ENCODE data around the gene CACNA1D.

The CACNA1D gene

DNA sequence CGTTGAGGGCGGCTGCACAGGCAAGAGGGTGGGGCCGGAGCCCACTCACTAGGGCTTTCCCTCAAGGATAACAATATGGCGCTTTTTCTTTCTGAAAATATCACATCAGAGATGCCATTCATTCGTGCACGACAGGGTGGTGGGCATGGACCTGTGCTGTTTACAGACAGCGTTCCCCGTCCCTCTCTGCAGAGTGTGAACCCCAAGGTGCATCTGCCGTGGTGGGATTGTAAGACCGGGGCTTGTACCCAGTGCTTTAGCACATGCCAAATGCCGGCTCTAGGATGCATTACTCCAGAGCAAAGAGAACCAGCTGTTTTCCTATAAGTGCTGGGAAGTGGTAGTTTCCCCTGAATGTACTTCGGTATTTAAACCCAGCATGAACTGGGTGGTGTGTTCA is 314.9 kb downstream of the CACNA1D start:
- H3K4me2 ChIP-seq (ENCODE audit: low read depth, low read length, poor library complexity, severe bottlenecking), result no peak overlapping the region

DNA sequence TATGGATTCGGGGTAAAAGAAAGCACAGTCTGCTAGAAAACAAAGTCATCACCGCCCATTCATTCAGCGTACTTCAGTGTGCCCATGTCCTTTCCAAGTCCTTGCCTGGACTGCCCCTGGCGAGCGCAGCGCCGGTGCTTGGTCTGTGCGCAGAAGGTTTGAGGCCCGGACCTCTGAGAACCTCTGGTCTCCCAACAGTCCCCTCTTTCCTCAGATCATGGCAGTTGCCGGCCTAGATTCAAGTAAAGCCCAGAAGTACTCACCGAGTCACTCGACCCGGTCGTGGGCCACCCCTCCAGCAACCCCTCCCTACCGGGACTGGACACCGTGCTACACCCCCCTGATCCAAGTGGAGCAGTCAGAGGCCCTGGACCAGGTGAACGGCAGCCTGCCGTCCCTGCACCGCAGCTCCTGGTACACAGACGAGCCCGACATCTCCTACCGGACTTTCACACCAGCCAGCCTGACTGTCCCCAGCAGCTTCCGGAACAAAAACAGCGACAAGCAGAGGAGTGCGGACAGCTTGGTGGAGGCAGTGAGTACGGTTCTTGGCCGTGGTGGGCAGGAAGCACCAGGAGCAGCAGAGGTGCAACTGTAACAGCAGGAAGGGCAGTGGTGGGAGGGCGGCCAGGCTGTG is 315.5 kb downstream of the CACNA1D start:
- TF ChIP-seq EZH2phosphoT487 (conservative IDR thresholded peaks at IDR 0.05; ENCODE audit: low read length), result no peak
- TF ChIP-seq, protein P1, sequence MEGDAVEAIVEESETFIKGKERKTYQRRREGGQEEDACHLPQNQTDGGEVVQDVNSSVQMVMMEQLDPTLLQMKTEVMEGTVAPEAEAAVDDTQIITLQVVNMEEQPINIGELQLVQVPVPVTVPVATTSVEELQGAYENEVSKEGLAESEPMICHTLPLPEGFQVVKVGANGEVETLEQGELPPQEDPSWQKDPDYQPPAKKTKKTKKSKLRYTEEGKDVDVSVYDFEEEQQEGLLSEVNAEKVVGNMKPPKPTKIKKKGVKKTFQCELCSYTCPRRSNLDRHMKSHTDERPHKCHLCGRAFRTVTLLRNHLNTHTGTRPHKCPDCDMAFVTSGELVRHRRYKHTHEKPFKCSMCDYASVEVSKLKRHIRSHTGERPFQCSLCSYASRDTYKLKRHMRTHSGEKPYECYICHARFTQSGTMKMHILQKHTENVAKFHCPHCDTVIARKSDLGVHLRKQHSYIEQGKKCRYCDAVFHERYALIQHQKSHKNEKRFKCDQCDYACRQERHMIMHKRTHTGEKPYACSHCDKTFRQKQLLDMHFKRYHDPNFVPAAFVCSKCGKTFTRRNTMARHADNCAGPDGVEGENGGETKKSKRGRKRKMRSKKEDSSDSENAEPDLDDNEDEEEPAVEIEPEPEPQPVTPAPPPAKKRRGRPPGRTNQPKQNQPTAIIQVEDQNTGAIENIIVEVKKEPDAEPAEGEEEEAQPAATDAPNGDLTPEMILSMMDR (IDR thresholded peaks at IDR 0.05; ENCODE audit: insufficient read depth, low read length, poor library complexity, severe bottlenecking), result no peak
- no peak overlapping the region for H3K27ac ChIP-seq (ENCODE audit: low read depth, low read length)

More for the DNA sequence above, 314.9 kb downstream of the CACNA1D start:
- Histone ChIP-seq H3K79me2 (ENCODE audit: insufficient read depth, low read length) (no peaks in the 10 kb centered on the region), H3K9me3 (ENCODE audit: insufficient read depth, low read length) (no peaks in the 10 kb centered on the region), H3F3A (ENCODE audit: insufficient read depth) (0 out of 2 replicates have a peak, but pooled peaks cover 7% of the 10 kb centered on the region), H3K9me2 (replicated peaks; ENCODE audit: insufficient read depth, low read length) (no peaks in the 10 kb centered on the region), H3K9ac (ENCODE audit: low read length) (no peak overlapping the region), H2AFZ (ENCODE audit: low read depth, low read length, severe bottlenecking) (no peak overlapping the region), H3K36me3 (ENCODE audit: low read length) (no peaks in the 10 kb centered on the region), H3K27ac (ENCODE audit: low read depth, low read length) (no peak overlapping the region), H3K4me3 (ENCODE audit: insufficient read depth, low read length, poor library complexity, severe bottlenecking) (no peak overlapping the region), H3K27me3 (ENCODE audit: low read length) (no peaks in the 10 kb centered on the region), H4K20me1 (ENCODE audit: low read depth, low read length) (no peaks in the 10 kb centered on the region)
- TF ChIP-seq EZH2phosphoT487 (conservative IDR thresholded peaks at IDR 0.05; ENCODE audit: low read length), result no peak
- TF ChIP-seq, protein P1 (IDR thresholded peaks at IDR 0.05; ENCODE audit: insufficient read depth, low read length, poor library complexity, severe bottlenecking), result no peak

DNA sequence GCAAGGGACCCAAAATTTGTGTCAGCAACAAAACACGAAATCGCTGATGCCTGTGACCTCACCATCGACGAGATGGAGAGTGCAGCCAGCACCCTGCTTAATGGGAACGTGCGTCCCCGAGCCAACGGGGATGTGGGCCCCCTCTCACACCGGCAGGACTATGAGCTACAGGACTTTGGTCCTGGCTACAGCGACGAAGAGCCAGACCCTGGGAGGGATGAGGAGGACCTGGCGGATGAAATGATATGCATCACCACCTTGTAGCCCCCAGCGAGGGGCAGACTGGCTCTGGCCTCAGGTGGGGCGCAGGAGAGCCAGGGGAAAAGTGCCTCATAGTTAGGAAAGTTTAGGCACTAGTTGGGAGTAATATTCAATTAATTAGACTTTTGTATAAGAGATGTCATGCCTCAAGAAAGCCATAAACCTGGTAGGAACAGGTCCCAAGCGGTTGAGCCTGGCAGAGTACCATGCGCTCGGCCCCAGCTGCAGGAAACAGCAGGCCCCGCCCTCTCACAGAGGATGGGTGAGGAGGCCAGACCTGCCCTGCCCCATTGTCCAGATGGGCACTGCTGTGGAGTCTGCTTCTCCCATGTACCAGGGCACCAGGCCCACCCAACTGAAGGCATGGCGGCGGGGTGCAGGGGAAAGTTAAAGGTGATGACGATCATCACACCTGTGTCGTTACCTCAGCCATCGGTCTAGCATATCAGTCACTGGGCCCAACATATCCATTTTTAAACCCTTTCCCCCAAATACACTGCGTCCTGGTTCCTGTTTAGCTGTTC is 316.9 kb downstream of the CACNA1D start:
- Histone ChIP-seq H3F3A (ENCODE audit: insufficient read depth) (0 out of 2 replicates have a peak, but pooled peaks cover 7% of the 10 kb centered on the region), H2AFZ (ENCODE audit: low read depth, low read length, severe bottlenecking) (no peak overlapping the region), H3K4me3 (ENCODE audit: insufficient read depth, low read length, poor library complexity, severe bottlenecking) (no peak overlapping the region)

More for the DNA sequence above, 315.5 kb downstream of the CACNA1D start:
- Histone ChIP-seq H3K9me2 (replicated peaks; ENCODE audit: insufficient read depth, low read length) (no peaks in the 10 kb centered on the region), H3K79me2 (ENCODE audit: insufficient read depth, low read length) (no peaks in the 10 kb centered on the region), H3K4me2 (ENCODE audit: low read depth, low read length, poor library complexity, severe bottlenecking) (no peak overlapping the region), H3K9ac (ENCODE audit: low read length) (no peak overlapping the region), H3F3A (ENCODE audit: insufficient read depth) (0 out of 2 replicates have a peak, but pooled peaks cover 7% of the 10 kb centered on the region), H3K4me3 (ENCODE audit: insufficient read depth, low read length, poor library complexity, severe bottlenecking) (no peak overlapping the region), H4K20me1 (ENCODE audit: low read depth, low read length) (no peaks in the 10 kb centered on the region), H2AFZ (ENCODE audit: low read depth, low read length, severe bottlenecking) (no peak overlapping the region), H3K36me3 (ENCODE audit: low read length) (no peaks in the 10 kb centered on the region), H3K9me3 (ENCODE audit: insufficient read depth, low read length) (no peaks in the 10 kb centered on the region), H3K27me3 (ENCODE audit: low read length) (no peaks in the 10 kb centered on the region)

More for the DNA sequence above, 316.9 kb downstream of the CACNA1D start:
- Histone ChIP-seq H3K9me2 (replicated peaks; ENCODE audit: insufficient read depth, low read length) (no peaks in the 10 kb centered on the region), H3K36me3 (ENCODE audit: low read length) (no peaks in the 10 kb centered on the region), H3K4me2 (ENCODE audit: low read depth, low read length, poor library complexity, severe bottlenecking) (no peak overlapping the region), H3K79me2 (ENCODE audit: insufficient read depth, low read length) (no peaks in the 10 kb centered on the region), H3K27ac (ENCODE audit: low read depth, low read length) (no peak overlapping the region), H3K9ac (ENCODE audit: low read length) (no peak overlapping the region), H4K20me1 (ENCODE audit: low read depth, low read length) (no peaks in the 10 kb centered on the region), H3K27me3 (ENCODE audit: low read length) (no peaks in the 10 kb centered on the region), H3K9me3 (ENCODE audit: insufficient read depth, low read length) (no peaks in the 10 kb centered on the region)
- TF ChIP-seq EZH2phosphoT487 (conservative IDR thresholded peaks at IDR 0.05; ENCODE audit: low read length), result no peak
- TF ChIP-seq, protein P1 (IDR thresholded peaks at IDR 0.05; ENCODE audit: insufficient read depth, low read length, poor library complexity, severe bottlenecking), result no peak

Data from SU-DHL-6 (cell line).